RWPE2 (cell line): ENCODE data around the gene CHRND.

Experiments
- ATAC-seq: fragments of 200-7000 bp; cut with Tn5 transposase; 3 replicates; pipeline ENCODE4 v1.9.1; 2021; ENCODE audit warnings: low read depth
- DNase-seq: peaks from one replicate; pipeline ENCODE4 v3.0.0-alpha.2; 2020; ENCODE audit warnings: low spot score
- H3K27ac ChIP-seq: fragments of 450-650 bp; 2 replicates; pipeline ENCODE4 v1.5.1; 2017; ENCODE audit warnings: mild to moderate bottlenecking; ENCODE audit not compliant: poor library complexity, severe bottlenecking
- H3K27me3 ChIP-seq: fragments of 250-450 bp; sonication (Bioruptor Pico); 2 replicates; pipeline ENCODE4 v1.5.1; 2021; ENCODE audit warnings: mild to moderate bottlenecking, moderate library complexity; ENCODE audit not compliant: insufficient read depth, poor library complexity, severe bottlenecking
- H3K36me3 ChIP-seq: fragments of 250-450 bp; sonication (Bioruptor Pico); 2 replicates; pipeline ENCODE4 v1.5.1; 2020; ENCODE audit warnings: low read depth, mild to moderate bottlenecking, moderate library complexity
- H3K4me1 ChIP-seq: fragments of 250-450 bp; sonication (Bioruptor Pico); 2 replicates; pipeline ENCODE4 v1.5.1; 2021; ENCODE audit warnings: mild to moderate bottlenecking, moderate library complexity; ENCODE audit not compliant: insufficient read depth, poor library complexity, severe bottlenecking
- H3K4me3 ChIP-seq: fragments of 250-450 bp; sonication (Bioruptor Pico); 2 replicates; pipeline ENCODE4 v1.5.1; 2021; ENCODE audit warnings: mild to moderate bottlenecking, moderate library complexity; ENCODE audit not compliant: severe bottlenecking
- H3K9me3 ChIP-seq: fragments of 250-450 bp; sonication (Bioruptor Pico); 2 replicates; pipeline ENCODE4 v1.5.1; 2021; ENCODE audit warnings: mild to moderate bottlenecking, moderate library complexity; ENCODE audit not compliant: severe bottlenecking
- CTCF ChIP-seq: fragments of 450-650 bp; IDR thresholded peaks from one replicate; pipeline ENCODE4 v1.5.1; 2017; ENCODE audit warnings: mild to moderate bottlenecking, moderate library complexity; ENCODE audit not compliant: poor library complexity, severe bottlenecking

CHRND gene

GRCh38 chr2:232488721-232489300 lies 37.1 kb upstream of the CHRND start:
- H3K27me3 ChIP-seq: peaks cover 48% of the 10 kb centered on the region
- ATAC-seq: no peak

DNA sequence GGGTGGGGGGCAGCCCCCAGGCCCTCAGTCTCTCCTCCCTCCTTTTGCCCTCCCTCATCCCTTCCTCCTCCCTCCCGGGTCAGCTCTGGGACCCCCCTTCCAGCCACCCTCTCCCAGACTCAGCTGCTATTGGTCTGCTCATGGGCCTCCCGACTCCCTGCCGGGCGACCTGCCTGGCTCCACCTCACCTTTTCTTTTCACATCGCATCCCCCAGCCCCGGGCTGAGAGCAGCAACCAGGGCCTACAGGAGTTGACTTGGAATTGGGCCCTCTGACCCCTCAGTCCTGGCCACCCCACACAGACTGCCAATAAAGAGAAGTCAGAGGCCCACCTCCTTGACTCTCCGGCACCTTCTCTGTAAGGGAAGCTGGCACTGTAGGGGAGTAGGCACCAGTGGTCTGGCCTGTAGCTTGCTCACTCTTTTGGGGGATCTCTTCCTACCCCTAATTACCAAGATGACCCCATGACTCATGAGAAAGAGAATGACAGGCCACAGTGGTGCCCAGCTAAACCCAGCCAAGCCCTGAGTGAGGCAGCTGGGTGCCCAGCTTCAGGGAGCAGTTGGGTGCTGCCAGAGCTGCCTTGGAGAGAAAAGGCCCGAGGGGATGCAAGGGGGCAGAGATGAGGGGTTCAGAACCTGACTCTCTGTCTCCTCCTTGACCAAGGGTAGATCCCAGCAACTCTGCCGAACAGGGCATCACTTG lies 36.3 kb upstream of the CHRND start:
- H3K27me3 ChIP-seq: peaks cover 43% of the 10 kb centered on the region

More at GRCh38 chr2:232488721-232489300, 37.1 kb upstream of the CHRND start:
- no peaks in the 10 kb centered on the region for H3K9me3 ChIP-seq
- no peaks in the 10 kb centered on the region for H3K36me3 ChIP-seq
- H3K4me3 ChIP-seq: no peak overlapping the region
- H3K27ac ChIP-seq: no peak overlapping the region
- H3K4me1 ChIP-seq: no peaks in the 10 kb centered on the region
- TF ChIP-seq CTCF: no peak
- peak; percentile 28 for DNase-seq

GRCh38 chr2:232490221-232491138 lies 35.5 kb upstream of the CHRND start:
- TF ChIP-seq CTCF: no peak
- Histone ChIP-seq H3K27me3 (peaks cover 35% of the 10 kb centered on the region), H3K4me3 (no peak overlapping the region), H3K27ac (no peak overlapping the region), H3K9me3 (no peaks in the 10 kb centered on the region), H3K4me1 (no peaks in the 10 kb centered on the region), H3K36me3 (no peaks in the 10 kb centered on the region)
- no peak for ATAC-seq
- peak; percentile 60 for DNase-seq

More for the DNA sequence above, 36.3 kb upstream of the CHRND start:
- ATAC-seq (no peak), DNase-seq (peak; percentile 38)
- Histone ChIP-seq H3K36me3 (no peaks in the 10 kb centered on the region), H3K27ac (no peak overlapping the region), H3K4me1 (no peaks in the 10 kb centered on the region), H3K9me3 (no peaks in the 10 kb centered on the region), H3K4me3 (no peak overlapping the region)
- no peak for TF ChIP-seq CTCF

DNA sequence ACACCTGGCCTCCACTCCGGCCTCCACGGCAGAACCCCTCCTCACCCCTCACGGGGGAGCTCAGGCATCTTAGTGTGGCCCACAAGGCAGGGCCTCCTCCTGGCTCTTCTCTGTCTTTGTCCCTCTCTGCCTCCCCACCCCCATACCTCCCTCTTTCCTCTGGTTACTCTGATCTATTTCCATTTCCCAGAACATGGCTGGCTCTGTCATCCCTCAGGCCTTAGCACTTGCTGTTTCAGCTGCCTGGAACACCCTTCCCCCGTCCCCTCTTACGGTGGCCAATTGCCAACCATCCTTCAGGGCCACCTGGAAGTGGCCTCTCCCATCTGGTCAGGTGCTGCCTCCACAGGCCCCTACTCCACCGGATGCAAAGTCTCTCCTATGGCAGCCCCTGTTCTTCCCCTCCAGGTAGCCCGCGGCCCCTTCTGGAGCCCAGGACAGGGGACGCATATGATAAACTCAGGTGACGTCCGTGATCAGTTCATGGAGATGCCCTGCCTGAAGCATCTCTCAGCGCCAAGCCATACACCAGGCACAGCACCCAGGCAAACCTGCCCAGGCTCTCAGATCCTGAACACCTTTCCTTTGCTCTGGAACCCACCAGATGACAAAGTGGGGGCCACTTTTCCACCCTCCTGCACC lies 34.7 kb upstream of the CHRND start:
- no peak for TF ChIP-seq CTCF
- Histone ChIP-seq H3K36me3 (no peaks in the 10 kb centered on the region), H3K27ac (no peak overlapping the region), H3K4me3 (no peak overlapping the region), H3K4me1 (no peaks in the 10 kb centered on the region), H3K9me3 (no peaks in the 10 kb centered on the region), H3K27me3 (peaks cover 27% of the 10 kb centered on the region)
- ATAC-seq: no peak
- DNase-seq: peak; percentile 23
